A172 (cell line): ENCODE data around the gene HPS4. TPM values are rescaled to one million over a fixed set of nuclear protein-coding genes. Genes with fewer than 3 reads are reported as not detected.
"Not testable (repeated sequence)": the region's sequence is repeated elsewhere in the genome, so short reads cannot be mapped to it uniquely, and the experiment has no call there.

Experiments used
- DNase-seq: peaks from one replicate; pipeline ENCODE4 v3.0.0-alpha.2; 2015; ENCODE audit warnings: low spot score
- total RNA-seq: library from RNA; depleted of rRNA; stranded (reverse); fragments of >200 nt; shearing (Covaris generic); gene quantifications from 2 replicates; pipeline ENCODE4 v1.2.3, GENCODE V29; 2014; rRNA removed

HPS4 gene
- 18.4 and 20.4 TPM in 2 replicates for total RNA-seq

DNA sequence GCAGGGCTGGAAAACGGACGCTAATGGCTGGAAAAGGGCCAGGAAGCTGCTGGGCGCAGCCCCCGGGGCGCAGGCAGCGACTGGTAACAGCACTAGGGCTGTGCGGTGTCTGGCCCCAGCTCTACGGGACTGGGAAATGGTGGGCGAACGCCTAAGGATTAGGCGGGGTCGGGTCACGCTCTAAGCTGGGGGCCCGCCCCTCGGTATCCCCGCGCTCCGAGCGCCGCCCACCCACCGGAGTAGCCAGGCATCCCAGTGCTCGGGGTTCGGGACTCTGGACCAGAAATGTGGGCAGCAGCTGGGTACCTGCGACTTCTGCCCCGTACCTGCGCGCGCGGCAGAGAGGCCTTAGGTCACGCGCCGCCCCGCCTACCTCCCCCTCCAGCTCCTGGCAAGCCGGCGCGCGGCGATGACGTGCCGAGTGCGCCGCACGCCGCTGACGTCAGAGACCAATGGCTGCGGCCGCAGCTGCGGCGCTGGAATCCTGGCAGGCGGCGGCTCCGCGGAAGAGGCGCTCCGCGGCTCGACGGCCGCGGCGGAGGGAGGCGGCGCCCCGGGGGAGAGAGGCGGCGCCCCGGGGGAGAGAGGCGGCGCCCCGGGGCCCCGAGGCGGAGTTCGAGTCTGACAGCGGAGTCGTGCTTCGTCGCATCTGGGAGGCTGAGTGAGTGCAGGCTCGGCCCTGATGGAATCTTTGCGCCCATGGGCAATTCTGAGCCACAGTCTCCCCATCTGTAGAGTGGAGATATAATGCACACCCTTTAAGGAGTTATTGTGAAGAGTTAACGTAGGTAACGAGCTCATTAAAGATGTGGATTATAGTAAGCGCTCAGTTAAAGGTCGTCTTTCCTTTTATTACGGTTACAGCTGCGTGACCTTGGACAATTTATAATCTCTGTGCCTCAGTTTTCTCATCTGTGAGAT, at the start of gene HPS4, which contains the start of gene SRRD:
Gene HPS4 (minus strand): TSS at position 345 of the 921 bp plus-strand sequence. CDS start 2,021 bp downstream, outside the sequence.
Gene SRRD (plus strand): TSS at position 439 of the 921 bp plus-strand sequence. CDS start 14 bp downstream, at position 453.
- DNase-seq, result peak; percentile 56

- DNase-seq, result no peak
Measured at GRCh38 chr22:26529345-26529744, 45.8 kb upstream of the HPS4 start.

DNA sequence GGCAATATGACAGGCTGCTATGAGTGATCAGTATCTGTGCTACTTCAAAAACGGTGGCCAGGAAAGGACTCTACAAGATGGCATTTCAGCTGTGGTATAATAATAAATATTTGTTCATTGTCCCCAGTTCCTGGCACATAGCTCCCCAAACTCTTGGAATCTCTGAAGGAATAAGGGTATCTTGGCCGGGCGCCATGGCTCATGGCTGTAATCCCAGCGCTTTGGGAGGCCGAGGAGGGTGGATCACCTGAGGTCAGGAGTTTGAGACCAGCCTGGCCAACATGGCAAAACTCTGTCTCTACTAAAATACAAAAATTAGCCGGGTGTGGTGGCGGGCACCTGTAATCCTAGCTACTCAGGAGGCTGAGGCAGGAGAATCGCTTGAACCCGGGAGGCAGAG, 44.9 kb upstream of the HPS4 start:
- DNase-seq, result not testable (repeated sequence)

DNA sequence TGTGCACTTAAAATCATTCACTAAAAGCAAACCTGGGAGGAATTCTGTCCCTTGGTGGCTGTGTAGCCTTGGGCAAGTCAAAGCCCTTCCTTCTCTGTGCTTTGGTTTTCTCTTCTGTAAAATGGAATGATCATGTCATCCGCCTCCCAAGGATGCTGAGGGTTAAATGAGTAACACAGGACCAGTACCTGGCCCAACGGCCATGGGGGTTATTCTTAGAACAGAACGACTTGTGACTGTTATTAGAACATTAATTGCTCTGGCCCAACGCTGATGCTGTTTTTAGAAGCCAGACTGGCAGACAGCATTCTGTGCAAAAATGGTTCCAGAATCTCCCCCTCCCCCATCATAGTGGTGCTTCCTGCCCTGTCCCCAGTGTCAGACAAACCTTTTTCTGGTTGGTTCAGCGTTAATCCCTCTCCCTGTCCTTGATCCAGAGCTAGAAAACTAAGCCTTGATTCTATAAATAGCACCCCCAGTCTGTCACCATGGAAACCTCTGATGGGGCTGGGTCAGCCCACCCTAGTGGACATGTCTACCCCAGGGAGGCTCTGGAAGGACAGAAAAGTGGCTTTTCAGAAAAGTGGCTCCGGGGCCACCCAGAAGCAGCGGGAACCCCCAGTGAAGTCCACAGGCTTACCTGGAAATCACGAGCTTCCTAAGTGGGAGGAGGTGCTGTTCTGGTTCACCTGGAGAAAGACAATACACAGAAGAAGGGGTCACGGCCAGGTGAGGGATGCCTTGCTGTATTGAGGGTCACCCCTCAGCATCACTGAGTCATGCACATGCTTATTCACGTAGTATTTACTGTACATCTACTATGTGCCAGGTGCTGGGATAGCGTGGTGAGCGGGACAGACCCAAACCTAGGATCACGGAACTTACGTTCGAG, 44.2 kb upstream of the HPS4 start:
- DNase-seq, result no peak

DNA sequence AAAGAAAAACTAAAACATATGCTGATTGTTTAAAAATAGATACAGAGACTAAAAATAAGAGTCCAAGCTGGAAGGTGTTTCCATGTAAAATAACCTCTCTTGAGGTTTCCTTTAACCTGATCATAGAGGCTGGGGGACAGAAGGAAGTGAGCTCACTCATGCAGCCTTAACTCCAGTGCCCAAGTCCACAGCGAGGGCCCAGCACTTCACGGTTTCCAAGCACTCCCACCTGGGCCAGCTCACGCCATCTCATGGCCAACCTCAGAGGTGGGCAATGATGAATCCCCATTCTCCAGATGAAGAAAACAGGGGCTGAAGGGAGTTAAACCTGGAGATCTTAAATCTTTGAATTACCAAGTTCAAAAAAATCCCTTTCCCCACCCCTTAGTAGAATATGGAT, 43.6 kb upstream of the HPS4 start:
- DNase-seq, result no peak

- DNase-seq, result no peak
Measured at GRCh38 chr22:26525946-26526564, 42.5 kb upstream of the HPS4 start.

GRCh38 chr22:26524870-26525269, 41.3 kb upstream of the HPS4 start:
- no peak for DNase-seq

DNA sequence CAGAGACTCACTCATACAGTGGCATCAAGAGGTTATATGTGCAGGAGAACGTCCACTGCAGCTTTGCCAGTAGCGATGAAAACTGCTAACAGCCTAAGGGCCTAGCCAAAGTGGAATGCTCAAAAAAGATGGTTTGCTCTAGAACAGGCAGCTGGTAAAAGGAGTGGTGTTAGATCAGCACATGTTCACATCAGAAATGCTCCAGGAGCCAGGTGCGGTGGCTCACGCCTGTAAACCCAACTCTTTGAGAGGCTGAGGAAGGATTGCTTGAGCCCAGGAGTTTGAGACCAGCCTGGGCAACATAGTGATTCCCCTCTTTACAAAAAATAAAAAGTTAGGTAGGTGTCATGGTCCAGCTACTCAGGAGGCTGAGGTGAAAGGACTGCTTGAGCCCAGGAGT, 39.0 kb upstream of the HPS4 start:
- no peak for DNase-seq

GRCh38 chr22:26522012-26522411, 38.4 kb upstream of the HPS4 start:
- DNase-seq, result no peak

DNA sequence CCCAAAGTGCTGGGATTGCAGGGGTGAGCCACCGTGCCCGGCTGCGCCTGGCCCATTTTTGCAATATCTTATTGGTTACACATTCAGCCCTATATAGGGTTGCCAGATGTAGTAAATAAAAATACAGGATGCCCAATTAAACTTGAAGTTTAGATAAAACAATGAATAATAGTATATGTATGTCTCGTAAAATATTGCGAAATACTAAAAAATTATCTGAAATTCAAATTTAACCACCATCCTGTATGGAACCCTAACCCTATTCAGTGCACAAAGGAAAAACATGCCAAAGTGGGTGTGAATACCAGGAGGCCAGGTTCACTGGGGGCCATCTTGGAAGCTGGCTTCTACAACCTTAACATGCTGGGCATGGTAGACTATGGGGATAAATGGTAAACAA, 33.8 kb upstream of the HPS4 start:
- DNase-seq, result no peak

GRCh38 chr22:26516503-26516902, 32.9 kb upstream of the HPS4 start:
- no peak for DNase-seq

DNA sequence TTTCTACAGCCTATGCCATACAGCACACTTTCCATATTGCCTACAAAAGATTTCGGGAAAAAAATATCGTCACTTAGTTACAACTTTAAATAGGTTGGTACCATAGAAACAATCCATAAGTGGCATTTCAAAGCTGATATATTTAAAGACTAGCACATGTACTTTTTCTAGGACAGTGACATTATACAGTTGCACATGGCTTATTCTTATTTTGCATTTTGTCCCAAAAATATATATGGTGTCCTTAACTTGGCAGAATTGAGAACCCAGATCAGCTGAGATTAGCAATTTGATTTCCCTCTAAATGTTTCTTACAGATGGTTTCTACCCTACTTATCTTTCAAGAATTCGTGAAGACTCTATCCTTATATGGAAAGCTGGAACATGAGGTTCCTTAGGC, 32.3 kb upstream of the HPS4 start:
- no peak for DNase-seq

DNA sequence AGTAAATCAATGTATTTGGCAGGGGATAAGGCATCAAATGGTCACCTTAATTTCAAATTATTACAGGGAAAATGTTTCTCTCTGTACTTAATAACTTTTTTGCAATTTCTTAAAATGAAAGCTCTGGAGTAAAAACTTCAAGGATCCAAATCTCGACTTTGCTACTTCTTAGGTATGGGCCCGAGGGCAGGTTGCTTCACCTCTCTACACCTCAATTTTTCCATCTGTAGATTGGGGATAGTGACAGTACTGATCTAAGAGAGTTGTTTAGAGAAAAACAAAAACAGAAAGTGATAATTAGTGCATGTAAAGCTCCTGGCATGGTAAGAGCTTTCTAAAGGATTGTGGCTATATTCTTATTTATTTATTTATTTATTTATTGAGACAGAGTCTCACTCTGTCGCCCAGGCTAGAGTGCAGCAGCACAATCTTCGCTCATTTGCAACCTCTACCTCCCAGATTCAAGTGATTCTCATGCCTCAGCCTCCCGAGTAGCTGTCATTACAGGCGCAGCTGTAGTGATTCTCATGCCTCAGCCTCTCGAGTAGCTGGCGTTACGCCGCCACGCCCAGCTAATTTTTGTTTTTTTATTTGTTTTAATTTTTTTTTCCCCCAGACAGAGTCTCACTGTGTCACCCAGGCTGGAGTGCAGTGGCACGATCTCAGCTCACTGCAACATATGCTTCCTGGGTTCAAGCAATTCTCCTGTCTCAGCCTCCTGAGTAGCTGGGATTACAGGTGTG, 31.0 kb upstream of the HPS4 start:
- no peak for DNase-seq

- DNase-seq, result no peak
Measured at GRCh38 chr22:26513838-26514237, 30.3 kb upstream of the HPS4 start.

GRCh38 chr22:26512149-26512793, 28.7 kb upstream of the HPS4 start, which contains the start of gene TFIP11:
TSS of gene TFIP11 (minus strand) at chr22:26512473. CDS start at chr22:26510272, 2,201 bp downstream.
- DNase-seq, result peak; percentile 64

DNA sequence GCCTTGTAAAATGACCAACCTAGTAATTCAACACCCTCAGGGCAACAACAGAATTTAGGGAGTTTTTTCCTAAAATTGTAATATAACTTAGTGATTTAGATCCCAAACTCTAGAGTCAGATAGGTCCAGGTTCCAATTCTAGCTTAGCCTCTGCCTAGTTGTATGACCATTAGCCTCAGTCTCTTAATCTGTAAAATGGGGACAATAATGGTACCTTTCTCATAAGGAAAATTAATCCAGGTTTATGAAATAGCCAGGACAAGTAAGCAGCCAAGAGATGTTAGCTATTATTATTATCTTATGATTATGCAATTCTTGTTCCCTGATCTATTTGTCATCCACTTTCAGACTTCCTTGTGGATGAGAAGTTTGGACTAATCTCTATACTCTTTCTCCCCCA, 24.6 kb upstream of the HPS4 start:
- no peak for DNase-seq

GRCh38 chr22:26503758-26504157, 20.2 kb upstream of the HPS4 start:
- no peak for DNase-seq

- peak; percentile 22 for DNase-seq
Measured at GRCh38 chr22:26502688-26503561, 19.3 kb upstream of the HPS4 start.

DNA sequence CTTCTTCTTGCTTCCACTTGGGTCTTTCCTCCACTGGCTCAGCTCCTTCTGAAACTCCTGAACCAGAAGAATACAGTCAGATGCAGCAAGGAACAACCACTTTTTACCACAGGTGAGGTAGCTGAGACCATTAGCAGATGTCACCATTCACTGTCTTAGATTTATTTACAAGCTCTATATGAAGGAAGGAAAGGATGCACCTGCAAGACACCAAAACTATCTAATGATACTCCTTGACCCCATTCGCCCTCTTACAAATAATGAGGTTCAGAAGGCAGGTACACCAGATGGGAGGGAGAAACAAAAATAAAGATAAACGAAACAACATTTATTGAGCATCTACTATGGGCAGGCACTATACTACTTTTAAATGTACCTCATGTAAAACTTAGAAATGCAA, 18.4 kb upstream of the HPS4 start:
- no peak for DNase-seq
